SK-N-SH treated with all-trans-retinoic acid at 6 μM for 48 hours (cell line): ENCODE results near the gene SAC3D1.

Experiments used
- ARNTL ChIP-seq: fragments of 450-650 bp; formaldehyde crosslinking; IDR thresholded peaks from 2 replicates; pipeline ENCODE4 v1.5.0; 2020; ENCODE audit warnings: low read depth, mild to moderate bottlenecking, moderate library complexity, borderline replicate concordance
- CSRNP3 ChIP-seq: fragments of 250-450 bp; sonication (Bioruptor Pico); IDR thresholded peaks from 2 replicates; pipeline ENCODE4 v1.5.1; 2021; ENCODE audit warnings: mild to moderate bottlenecking, moderate library complexity
- ESRRG ChIP-seq: fragments of 250-450 bp; sonication (Bioruptor Pico); IDR thresholded peaks from 2 replicates; pipeline ENCODE4 v1.6.1; 2021; ENCODE audit warnings: mild to moderate bottlenecking
- ISL1 ChIP-seq: fragments of 250-450 bp; sonication (Bioruptor Pico); IDR thresholded peaks from 2 replicates; pipeline ENCODE4 v2.1.2; 2022; ENCODE audit warnings: mild to moderate bottlenecking, moderate library complexity
- RARB ChIP-seq: fragments of 250-450 bp; sonication (Bioruptor Pico); IDR thresholded peaks from 2 replicates; pipeline ENCODE4 v1.8.0; 2021; ENCODE audit warnings: mild to moderate bottlenecking, moderate library complexity
- ZFP3 ChIP-seq: fragments of 250-450 bp; sonication (Bioruptor Pico); IDR thresholded peaks from 2 replicates; pipeline ENCODE4 v1.5.0; 2020; ENCODE audit warnings: mild to moderate bottlenecking, moderate library complexity
- ZNF565 ChIP-seq: fragments of 450-650 bp; formaldehyde crosslinking; conservative IDR thresholded peaks from 2 replicates; pipeline ENCODE4 v1.5.0; 2020; ENCODE audit warnings: low read depth, mild to moderate bottlenecking, moderate library complexity

GRCh38 chr11:65040520-65040846 is 527 bp upstream of the SAC3D1 start:
- no peak for TF ChIP-seq ARNTL (CRISPR knock-in tag)
- no peak for TF ChIP-seq ZNF565 (CRISPR knock-in tag)
- no peak for TF ChIP-seq ESRRG (CRISPR knock-in tag)
- no peak for TF ChIP-seq ISL1
- TF ChIP-seq RARB (CRISPR knock-in tag): no peak
- TF ChIP-seq CSRNP3 (CRISPR knock-in tag): no peak
- no peak for TF ChIP-seq ZFP3 (CRISPR knock-in tag)
